GM18502 (cell line): ENCODE data around the gene RHBDL2.
"Not testable (repeated sequence)": the region's sequence is repeated elsewhere in the genome, so short reads cannot be mapped to it uniquely, and the experiment has no call there.

Experiments
- ATAC-seq: cut with Tn5 transposase; IDR thresholded peaks from one replicate; pipeline ENCODE4 v1.9.1; 2021; ENCODE audit warnings: mild to moderate bottlenecking; ENCODE audit not compliant: unreplicated experiment, poor library complexity

The RHBDL2 gene

DNA sequence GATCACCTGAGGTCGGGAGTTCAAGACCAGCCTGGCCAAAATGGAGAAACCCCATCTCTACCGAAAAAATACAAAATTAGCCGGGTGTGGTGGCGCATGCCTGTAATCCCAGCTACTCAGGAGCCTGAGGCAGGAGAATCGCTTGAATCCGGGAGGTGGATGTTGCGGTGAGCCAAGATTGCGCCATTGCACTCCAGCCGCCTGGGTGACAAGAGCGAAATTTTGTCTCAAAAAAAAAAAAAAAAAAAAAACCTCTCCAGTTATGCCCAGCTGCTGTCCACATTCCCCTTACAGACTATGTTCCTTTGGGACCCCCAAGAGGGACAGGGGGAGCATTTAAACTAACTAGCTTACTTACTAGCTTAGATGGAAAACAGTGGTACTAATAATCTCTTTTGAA, 105.3 kb downstream of the RHBDL2 start:
- ATAC-seq, result not testable (repeated sequence)
